NK-92 (cell line): ENCODE measurements around the gene RGS10.

Experiments used
- DNase-seq: peaks from one replicate; lab custom pipeline; 2025; ENCODE audit not compliant: unreplicated experiment; lab: John Stamatoyannopoulos, UW

RGS10 gene

GRCh38 chr10:119498889-119499676 is 43.4 kb downstream of the RGS10 start:
- no peak for DNase-seq

- no peak for DNase-seq
Measured at GRCh38 chr10:119497243-119497642, 45.3 kb downstream of the RGS10 start.

- no peak for DNase-seq
Measured at GRCh38 chr10:119496273-119496672, 46.2 kb downstream of the RGS10 start.

GRCh38 chr10:119495545-119495944 is 47.0 kb downstream of the RGS10 start:
- DNase-seq, result no peak

GRCh38 chr10:119495021-119495505 is 47.5 kb downstream of the RGS10 start:
- DNase-seq, result no peak

GRCh38 chr10:119494236-119495020 is 48.1 kb downstream of the RGS10 start:
- DNase-seq, result no peak

GRCh38 chr10:119493155-119493554 is 49.4 kb downstream of the RGS10 start:
- no peak for DNase-seq

GRCh38 chr10:119491966-119492757 is 50.4 kb downstream of the RGS10 start:
- DNase-seq, result no peak

- no peak for DNase-seq
Measured at GRCh38 chr10:119489991-119490326, 52.6 kb downstream of the RGS10 start.

GRCh38 chr10:119488675-119489074 is 53.8 kb downstream of the RGS10 start:
- no peak for DNase-seq

- no peak for DNase-seq
Measured at GRCh38 chr10:119483839-119484238, 58.7 kb downstream of the RGS10 start.

GRCh38 chr10:119483001-119483400 is 59.5 kb downstream of the RGS10 start:
- no peak for DNase-seq

GRCh38 chr10:119481781-119482426 is 60.6 kb downstream of the RGS10 start:
- DNase-seq, result no peak

GRCh38 chr10:119480667-119481066 is 61.9 kb downstream of the RGS10 start:
- no peak for DNase-seq

- DNase-seq, result no peak
Measured at GRCh38 chr10:119479532-119479931, 63.0 kb downstream of the RGS10 start.

- DNase-seq, result no peak
Measured at GRCh38 chr10:119478811-119479341, 63.6 kb downstream of the RGS10 start.

GRCh38 chr10:119478111-119478802 is 64.3 kb downstream of the RGS10 start:
- no peak for DNase-seq

GRCh38 chr10:119477444-119477843 is 65.1 kb downstream of the RGS10 start:
- no peak for DNase-seq

GRCh38 chr10:119474606-119475005 is 67.9 kb downstream of the RGS10 start:
- no peak for DNase-seq

- no peak for DNase-seq
Measured at GRCh38 chr10:119473771-119474170, 68.7 kb downstream of the RGS10 start.
